ENCODE results near the gene KRT77.
A peak's percentile ranks its signal among the peaks of the same experiment; 100 is the strongest.

Gene KRT77

DNA sequence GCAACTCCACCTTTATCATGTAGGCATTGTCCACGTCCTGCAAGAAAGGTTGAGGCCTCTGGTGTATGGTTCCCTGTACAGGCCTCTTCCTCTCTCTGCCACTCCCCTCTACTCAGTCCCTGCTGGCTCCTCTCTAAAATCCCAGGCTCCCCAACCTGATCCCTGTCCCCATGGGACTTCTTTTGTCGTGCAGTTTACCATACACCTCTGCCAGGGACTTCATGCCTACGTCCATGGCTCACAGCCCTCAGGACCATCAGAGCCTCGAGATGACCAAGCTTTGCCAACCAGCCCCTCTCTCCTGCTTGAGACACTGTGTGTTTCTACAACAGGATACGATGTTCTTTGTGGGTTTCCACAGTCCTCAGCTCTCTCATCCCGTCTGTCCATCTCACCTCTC lies 54.3 kb downstream of the KRT77 start:
- Mint-ChIP-seq H3K4me1 (ENCODE audit: low read depth in 2 of 2) (peaks cover 49 to 55% of the 10 kb centered on the region in 2 donors), H3K9me3 (peaks cover 2 to 9% of the 10 kb centered on the region in 2 donors)
- ATAC-seq (replicated peaks), result no peak

DNA sequence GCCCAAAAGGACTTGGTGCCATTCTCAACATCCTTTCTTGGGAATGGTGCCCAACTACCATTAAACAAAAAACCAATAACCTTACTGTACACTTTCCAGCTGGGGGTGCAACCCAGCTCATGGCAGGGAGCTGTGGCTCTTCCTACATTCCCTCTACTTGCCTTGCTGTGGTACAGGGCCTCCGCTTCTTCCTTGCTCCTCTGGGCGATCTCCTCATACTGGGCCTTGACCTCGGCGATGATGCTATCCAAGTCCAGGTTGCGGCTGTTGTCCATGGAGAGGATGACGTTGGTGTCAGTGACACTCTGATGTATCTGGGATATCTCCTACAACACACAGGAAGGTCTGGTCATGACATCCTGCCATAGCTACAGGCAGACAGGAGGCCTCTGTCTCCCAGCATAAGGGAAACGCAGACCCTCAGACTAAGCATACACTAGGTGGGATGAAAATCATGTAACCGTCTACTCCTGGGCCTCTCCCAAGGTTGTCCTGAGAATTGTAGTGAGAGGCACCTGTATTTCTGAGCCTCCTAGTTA lies 55.2 kb downstream of the KRT77 start:
- H3K36me3 Mint-ChIP-seq (ENCODE audit: insufficient read depth), result peaks cover 11% of the 10 kb centered on the region
- peaks cover 0 to 7% of the 10 kb centered on the region in 2 donors for H3K27me3 Mint-ChIP-seq
- peaks cover 2 to 9% of the 10 kb centered on the region in 2 donors for H3K9me3 Mint-ChIP-seq
- ATAC-seq (replicated peaks) (no peak), DNase-seq (no peak)
- H3K4me3 Mint-ChIP-seq, result no peak overlapping the region
- H3K4me1 Mint-ChIP-seq (ENCODE audit: low read depth in 2 of 2), result peaks cover 54 to 59% of the 10 kb centered on the region in 2 donors
- peak overlapping the region; percentile 97 to 99 for H3K27ac Mint-ChIP-seq

More for the DNA sequence above, 54.3 kb downstream of the KRT77 start:
- H3K4me3 Mint-ChIP-seq, result no peak overlapping the region
- DNase-seq, result no peak
- peaks cover 5 to 15% of the 10 kb centered on the region in 2 donors for H3K27me3 Mint-ChIP-seq
- no peak overlapping the region for H3K27ac Mint-ChIP-seq
- H3K36me3 Mint-ChIP-seq (ENCODE audit: insufficient read depth), result peaks cover 8% of the 10 kb centered on the region

DNA sequence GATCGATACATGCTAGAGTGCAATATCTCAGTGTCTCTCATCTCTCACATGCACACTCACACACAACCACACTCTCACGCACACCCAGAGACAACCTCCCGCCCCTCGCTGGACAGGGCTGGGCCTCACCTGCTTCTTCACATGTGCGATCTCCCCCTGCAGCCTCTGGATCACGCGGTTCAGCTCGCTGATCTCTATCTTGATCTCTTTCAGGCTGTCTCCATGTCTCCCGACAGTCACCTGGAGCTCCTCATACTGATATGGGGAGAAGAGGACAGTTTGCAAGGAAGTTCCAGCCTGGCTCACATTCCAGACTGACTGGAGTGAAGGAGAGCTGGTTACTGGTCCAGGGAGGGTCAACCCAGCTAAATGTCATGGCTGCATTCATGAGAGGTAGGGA lies 55.7 kb downstream of the KRT77 start:
- ATAC-seq (replicated peaks), result no peak
- H3K4me1 Mint-ChIP-seq (ENCODE audit: low read depth in 2 of 2), result peaks cover 56 to 61% of the 10 kb centered on the region in 2 donors
- H3K9me3 Mint-ChIP-seq, result peaks cover 2 to 9% of the 10 kb centered on the region in 2 donors
- DNase-seq, result no peak
- H3K36me3 Mint-ChIP-seq (ENCODE audit: insufficient read depth), result peaks cover 11% of the 10 kb centered on the region
- H3K27ac Mint-ChIP-seq, result peak overlapping the region; percentile 97 to 99
- H3K27me3 Mint-ChIP-seq, result peaks cover 0 to 7% of the 10 kb centered on the region in 2 donors
- H3K4me3 Mint-ChIP-seq, result no peak overlapping the region

DNA sequence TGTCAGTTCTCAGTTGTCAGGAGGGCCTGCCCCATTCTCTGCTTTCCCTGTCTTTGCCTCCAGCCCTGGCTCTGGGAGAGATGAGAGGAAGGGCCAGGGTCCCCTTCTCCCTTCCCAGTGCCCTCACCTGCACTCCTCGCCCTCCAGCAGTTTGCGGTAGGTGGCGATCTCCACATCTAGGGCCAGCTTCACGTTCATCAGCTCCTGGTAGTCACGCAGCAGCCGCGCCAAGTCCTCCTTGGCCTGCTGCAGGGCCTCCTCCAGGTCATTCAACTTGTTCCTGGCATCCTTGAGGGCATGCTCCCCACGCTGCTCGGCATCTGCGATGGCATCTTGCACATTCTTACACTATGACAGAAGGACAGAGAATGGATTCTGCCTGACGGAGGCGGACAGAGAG lies 56.7 kb downstream of the KRT77 start:
- Mint-ChIP-seq H3K4me1 (ENCODE audit: low read depth in 2 of 2) (peaks cover 62 to 66% of the 10 kb centered on the region in 2 donors), H3K27me3 (peaks cover 0 to 2% of the 10 kb centered on the region in 2 donors), H3K4me3 (peak overlapping the region; percentile 75 to 78), H3K9me3 (peaks cover 2 to 9% of the 10 kb centered on the region in 2 donors), H3K27ac (peak overlapping the region; percentile 97 to 99), H3K36me3 (ENCODE audit: insufficient read depth) (peaks cover 11% of the 10 kb centered on the region)
- DNase-seq (no peak), ATAC-seq (replicated peaks) (no peak)

DNA sequence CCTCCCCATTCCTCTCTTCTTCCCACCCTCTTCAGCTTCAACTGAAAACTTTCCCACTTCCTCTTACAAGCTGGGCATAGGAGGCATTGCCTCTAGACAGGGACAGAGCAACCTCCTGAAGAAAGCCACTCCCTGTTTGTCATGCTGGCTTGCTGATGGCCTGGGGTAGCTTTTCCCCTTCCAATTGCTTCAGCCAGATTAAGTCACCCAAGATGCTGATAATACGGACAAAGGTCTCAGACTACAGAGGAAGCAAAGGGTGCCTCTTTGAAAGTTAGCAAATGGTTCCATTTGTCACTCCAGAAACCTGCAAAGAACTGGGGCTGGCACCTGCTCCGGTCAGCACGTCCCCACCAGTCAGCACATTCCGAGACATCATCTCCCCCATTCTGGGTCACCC lies 57.3 kb downstream of the KRT77 start:
- peak overlapping the region; percentile 75 to 78 for H3K4me3 Mint-ChIP-seq
- peaks cover 2 to 9% of the 10 kb centered on the region in 2 donors for H3K9me3 Mint-ChIP-seq
- H3K36me3 Mint-ChIP-seq (ENCODE audit: insufficient read depth), result peaks cover 11% of the 10 kb centered on the region
- no peaks in the 10 kb centered on the region for H3K27me3 Mint-ChIP-seq
- no peak for ATAC-seq (replicated peaks)
- H3K4me1 Mint-ChIP-seq (ENCODE audit: low read depth in 2 of 2), result peaks cover 63 to 72% of the 10 kb centered on the region in 2 donors
- peak overlapping the region; percentile 97 to 99 for H3K27ac Mint-ChIP-seq
- DNase-seq, result no peak

DNA sequence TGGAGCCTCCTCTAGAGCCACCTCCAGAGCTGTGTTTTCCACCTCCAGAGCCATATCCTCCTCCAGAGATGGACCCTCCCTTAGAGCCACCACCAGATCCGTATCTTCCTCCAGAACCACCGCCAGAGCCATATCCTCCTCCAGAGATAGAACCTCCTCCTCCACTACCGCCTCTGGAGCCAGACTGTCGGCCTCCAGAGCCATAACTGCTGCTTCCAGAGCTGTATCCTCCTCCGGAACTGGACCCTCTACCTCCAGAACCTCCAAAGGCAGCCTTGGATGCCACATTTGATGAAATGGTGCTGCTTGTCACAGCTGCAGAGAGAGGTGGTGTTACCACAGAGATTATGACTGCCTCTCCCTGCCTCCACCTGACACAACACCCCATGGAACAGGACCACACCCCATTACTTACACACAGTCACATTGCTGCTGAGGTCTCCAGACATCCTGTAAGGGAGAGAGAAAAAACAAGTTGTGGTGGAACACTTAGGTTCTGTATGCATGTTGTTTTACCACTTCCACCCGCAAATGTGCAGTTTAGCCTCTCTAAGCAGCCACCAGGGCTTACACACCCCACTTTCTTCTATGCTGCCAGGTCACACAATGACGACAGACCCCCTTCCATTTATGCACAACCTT lies 58.1 kb downstream of the KRT77 start:
- peaks cover 11% of the 10 kb centered on the region for H3K36me3 Mint-ChIP-seq (ENCODE audit: insufficient read depth)
- peak overlapping the region; percentile 97 to 99 for H3K27ac Mint-ChIP-seq
- peak; percentile 96 for ATAC-seq (replicated peaks)
- peaks cover 63 to 71% of the 10 kb centered on the region in 2 donors for H3K4me1 Mint-ChIP-seq (ENCODE audit: low read depth in 2 of 2)
- peak overlapping the region; percentile 75 to 78 for H3K4me3 Mint-ChIP-seq
- H3K27me3 Mint-ChIP-seq, result no peaks in the 10 kb centered on the region
- H3K9me3 Mint-ChIP-seq, result peaks cover 2 to 9% of the 10 kb centered on the region in 2 donors
- peak; percentile 51 to 61 (median 53) for DNase-seq

DNA sequence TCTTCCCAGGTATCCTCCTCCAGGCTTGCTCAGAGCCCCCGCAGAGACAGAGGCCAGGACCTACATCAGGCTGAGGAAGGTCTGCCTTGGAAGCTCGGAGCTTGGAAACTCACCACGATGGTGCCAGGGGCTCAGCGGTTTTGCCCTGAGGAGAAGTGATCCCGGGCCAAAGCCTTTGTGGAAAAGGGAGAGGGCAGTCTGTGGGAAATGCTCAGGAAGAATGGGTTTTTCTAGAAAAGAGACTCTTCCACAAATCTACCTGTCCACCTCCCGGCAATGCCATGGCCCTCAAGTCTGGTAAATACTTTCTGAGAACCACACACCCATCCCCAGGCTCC lies 59.3 kb downstream of the KRT77 start:
- DNase-seq (no peak), ATAC-seq (replicated peaks) (no peak)
- H3K27me3 Mint-ChIP-seq, result peaks cover 0 to 7% of the 10 kb centered on the region in 2 donors
- peaks cover 59 to 61% of the 10 kb centered on the region in 2 donors for H3K4me1 Mint-ChIP-seq (ENCODE audit: low read depth in 2 of 2)
- H3K4me3 Mint-ChIP-seq, result peak overlapping the region in 1 of 2 donors; percentile 75
- H3K36me3 Mint-ChIP-seq (ENCODE audit: insufficient read depth), result peaks cover 11% of the 10 kb centered on the region
- peaks cover 2 to 9% of the 10 kb centered on the region in 2 donors for H3K9me3 Mint-ChIP-seq
- peak overlapping the region; percentile 97 to 99 for H3K27ac Mint-ChIP-seq

DNA sequence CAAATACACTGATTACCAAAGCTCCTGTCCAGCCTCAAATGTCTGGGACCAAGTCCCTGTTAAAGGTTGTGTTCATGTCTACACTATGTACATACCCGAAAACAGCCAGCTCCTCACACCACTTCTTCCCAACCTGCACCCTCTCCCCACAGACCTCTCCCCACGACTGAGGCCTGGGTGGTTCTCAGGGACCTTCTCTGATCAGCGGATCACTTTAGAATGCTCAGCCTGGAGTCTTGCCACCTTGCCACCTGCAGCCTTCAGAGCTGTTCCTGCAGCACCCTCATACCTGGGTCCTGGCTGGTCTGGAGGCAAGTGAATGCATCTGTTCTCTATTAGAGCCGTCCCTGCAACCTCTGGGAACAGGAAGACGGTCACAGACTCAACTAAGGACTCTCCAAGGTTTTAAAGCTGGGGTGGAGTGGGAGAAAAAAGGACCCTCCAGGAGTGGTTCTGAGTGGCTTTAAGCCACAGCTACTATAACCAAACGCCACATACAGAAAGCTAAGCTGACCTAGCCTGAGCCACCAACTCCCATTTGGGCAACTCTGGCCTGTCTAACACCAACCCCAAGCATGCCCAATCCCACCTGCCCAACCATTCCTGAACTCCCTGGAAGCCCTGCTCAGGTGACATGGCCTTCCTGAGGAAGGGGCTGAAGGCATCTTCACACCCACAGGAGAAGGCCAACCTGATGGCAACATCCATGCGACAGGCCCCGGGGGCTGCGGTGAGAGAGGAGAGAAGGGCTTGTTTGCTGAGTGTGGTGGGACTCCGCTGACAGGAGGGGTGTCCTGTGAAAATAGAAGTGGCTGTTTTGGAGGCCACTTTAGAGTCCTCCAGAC lies 59.9 kb downstream of the KRT77 start:
- peak overlapping the region; percentile 97 to 99 for H3K27ac Mint-ChIP-seq
- peaks cover 2 to 9% of the 10 kb centered on the region in 2 donors for H3K9me3 Mint-ChIP-seq
- H3K4me3 Mint-ChIP-seq, result no peak overlapping the region
- ATAC-seq (replicated peaks) (no peak), DNase-seq (no peak)
- H3K27me3 Mint-ChIP-seq, result peaks cover 2 to 7% of the 10 kb centered on the region in 2 donors
- H3K4me1 Mint-ChIP-seq (ENCODE audit: low read depth in 2 of 2), result peaks cover 57 to 58% of the 10 kb centered on the region in 2 donors
- peaks cover 11% of the 10 kb centered on the region for H3K36me3 Mint-ChIP-seq (ENCODE audit: insufficient read depth)

DNA sequence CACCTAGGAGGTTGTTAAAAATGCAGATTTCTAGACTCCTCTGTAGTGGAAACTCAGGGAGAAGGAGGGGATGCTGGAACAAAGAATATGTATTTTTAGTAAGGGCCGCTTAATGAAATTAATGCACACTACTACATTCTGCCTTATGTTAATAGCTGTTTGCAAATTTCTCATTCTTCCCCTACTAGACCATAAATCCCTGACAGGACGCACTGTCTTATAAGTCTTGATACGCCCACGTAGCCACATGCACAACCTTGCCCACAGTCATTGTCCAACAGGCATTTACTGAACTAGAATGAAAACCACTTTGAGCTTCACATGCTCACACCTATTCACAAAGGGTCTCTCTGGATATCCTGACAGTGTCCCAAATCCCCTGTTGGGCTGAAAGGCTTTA lies 61.9 kb downstream of the KRT77 start:
- ATAC-seq (replicated peaks) (no peak), DNase-seq (no peak)
- Mint-ChIP-seq H3K4me1 (ENCODE audit: low read depth in 2 of 2) (peaks cover 38 to 41% of the 10 kb centered on the region in 2 donors), H3K27ac (peak overlapping the region; percentile 78 to 97), H3K9me3 (peaks cover 2 to 9% of the 10 kb centered on the region in 2 donors), H3K27me3 (peaks cover 6 to 17% of the 10 kb centered on the region in 2 donors), H3K36me3 (ENCODE audit: insufficient read depth) (peaks cover 11% of the 10 kb centered on the region), H3K4me3 (no peak overlapping the region)

Measured in effector memory CD8-positive, alpha-beta T cell (primary cell).